Measurements from ENCODE around the gene PLLP. TPM values are rescaled to one million over a fixed set of nuclear protein-coding genes. Genes with fewer than 3 reads are reported as not detected.

The PLLP gene
- total RNA-seq, 4 donors from 2014 or later: 9.0 to 49.1 (median 12.2) TPM

DNA sequence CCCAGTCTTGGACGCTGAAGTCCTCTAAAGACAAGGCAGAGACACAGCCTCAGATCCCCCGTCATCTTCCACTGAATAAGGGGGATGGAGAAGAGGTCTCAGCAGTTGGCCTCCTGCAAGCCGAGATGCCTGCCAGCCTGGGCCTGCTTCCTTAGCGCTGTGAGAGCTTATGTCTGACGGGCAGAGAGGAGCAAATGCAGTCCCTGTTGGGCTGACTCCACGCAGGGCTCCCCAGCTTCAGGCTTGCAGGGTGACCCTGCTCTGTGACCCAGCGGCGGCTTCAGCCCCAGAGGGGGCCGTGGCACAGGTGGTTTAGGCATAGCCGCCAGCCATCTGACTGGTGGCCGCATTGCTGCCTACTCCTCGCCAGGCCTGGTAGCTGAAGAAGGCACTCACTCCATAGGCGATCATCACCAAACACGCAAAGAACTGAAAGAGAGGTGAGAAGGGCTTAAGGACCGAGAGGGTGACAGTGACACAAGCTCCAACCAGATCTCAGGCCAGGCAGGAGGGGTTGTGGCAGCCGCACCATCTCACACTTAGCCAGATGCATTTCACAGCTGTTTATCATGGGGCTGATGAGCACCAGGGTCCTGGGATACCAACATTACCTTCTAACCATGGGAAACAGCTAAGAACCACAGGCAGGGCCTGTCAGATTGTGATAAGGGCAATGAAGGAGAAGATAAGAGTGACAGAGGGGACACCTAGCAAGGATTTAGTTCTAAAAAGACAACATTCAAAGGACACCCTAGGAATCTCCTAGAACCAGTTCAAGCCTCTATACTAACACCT, 27.7 kb downstream of the PLLP start:
- peak; percentile 9 for DNase-seq (ENCODE audit: low spot score)
- no peak for ATAC-seq (ENCODE audit: low FRiP score)
- TF ChIP-seq, protein P1, sequence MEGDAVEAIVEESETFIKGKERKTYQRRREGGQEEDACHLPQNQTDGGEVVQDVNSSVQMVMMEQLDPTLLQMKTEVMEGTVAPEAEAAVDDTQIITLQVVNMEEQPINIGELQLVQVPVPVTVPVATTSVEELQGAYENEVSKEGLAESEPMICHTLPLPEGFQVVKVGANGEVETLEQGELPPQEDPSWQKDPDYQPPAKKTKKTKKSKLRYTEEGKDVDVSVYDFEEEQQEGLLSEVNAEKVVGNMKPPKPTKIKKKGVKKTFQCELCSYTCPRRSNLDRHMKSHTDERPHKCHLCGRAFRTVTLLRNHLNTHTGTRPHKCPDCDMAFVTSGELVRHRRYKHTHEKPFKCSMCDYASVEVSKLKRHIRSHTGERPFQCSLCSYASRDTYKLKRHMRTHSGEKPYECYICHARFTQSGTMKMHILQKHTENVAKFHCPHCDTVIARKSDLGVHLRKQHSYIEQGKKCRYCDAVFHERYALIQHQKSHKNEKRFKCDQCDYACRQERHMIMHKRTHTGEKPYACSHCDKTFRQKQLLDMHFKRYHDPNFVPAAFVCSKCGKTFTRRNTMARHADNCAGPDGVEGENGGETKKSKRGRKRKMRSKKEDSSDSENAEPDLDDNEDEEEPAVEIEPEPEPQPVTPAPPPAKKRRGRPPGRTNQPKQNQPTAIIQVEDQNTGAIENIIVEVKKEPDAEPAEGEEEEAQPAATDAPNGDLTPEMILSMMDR (IDR thresholded peaks at IDR 0.05): no peak

DNA sequence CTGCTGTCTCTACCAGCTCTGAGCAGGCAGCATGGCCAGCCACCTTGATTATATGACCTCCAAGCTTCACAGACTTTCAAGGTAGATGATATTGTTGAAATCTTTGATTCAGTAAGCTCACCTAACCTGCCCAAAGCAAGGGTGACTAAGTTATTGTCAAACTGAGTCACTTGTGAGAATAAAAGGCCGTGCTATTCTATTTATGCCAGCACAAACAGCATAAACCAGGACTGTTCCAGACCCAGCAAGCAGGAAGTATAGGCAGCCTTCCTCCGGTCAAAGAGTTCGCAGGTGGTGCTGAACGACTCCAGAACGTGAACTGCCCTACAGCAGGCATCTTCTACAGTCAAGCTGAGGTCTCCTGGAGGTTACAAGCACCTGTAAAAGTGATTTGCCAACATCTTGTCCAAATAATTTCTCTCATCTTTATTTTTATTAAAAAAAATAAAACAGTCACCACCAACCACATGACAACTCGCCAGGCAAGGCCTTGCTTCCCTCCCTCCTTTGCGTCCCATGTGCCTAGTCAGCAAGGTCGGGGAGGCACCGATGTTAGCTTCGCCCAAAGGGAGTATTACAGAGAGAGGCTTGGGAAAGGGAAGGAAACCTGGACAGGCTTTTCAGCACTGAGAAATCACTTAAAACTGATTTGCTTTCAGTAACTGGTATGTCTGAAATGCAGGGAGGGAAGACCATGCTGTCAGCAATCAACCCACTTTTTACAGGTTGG, 28.6 kb downstream of the PLLP start:
- peak; percentile 5 for DNase-seq (ENCODE audit: low spot score)
- TF ChIP-seq, protein P1 (IDR thresholded peaks at IDR 0.05): no peak
- ATAC-seq (ENCODE audit: low FRiP score): no peak

DNA sequence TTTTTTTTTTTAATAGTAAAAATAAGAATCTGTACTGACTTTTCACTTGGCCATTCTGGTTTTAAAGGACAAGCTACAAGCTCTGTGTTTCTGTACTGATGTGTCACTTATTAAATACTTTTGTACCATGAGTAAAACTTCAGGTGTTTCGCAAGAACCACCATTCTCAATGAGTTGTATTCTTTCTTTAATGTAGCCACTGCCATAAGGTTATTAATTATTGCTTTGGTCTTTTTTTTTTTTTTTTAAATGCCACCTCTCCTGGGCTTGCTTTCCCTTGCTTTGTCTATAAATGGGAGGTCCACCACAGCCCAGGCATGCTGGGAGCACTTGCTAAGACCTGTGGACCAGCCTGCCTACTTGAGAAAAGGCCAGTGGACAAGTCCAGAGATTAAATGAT, 31.0 kb downstream of the PLLP start:
- DNase-seq (ENCODE audit: low spot score) (no peak), ATAC-seq (ENCODE audit: low FRiP score) (no peak)
- TF ChIP-seq, protein P1 (IDR thresholded peaks at IDR 0.05): no peak

DNA sequence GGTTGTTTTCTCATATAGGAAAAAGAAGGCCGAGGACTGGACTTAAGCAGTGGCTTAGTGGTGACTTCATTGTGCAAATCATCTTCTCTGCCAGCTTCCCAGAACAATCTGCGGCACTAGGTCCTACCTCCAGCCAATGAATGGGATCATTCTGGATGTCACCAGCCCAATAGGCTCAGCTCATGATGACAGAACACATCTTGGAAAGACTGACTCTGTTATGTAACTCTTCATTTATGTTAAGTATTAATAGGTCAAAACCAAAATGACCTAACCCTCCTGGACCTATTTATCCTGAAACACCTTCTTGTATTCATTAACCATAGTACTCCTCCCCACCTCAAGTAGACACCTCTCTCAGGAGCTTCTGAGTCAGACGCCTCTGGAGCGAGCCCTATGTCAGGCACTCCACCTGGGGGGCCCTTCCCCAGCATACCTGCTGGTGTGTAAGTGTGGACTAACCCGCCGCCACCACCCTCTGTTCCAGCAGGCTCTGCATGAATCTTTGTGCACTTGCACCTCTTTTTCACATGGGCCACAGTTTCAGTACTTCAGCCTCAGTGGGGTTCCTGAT, 32.2 kb downstream of the PLLP start:
- TF ChIP-seq, protein P1 (IDR thresholded peaks at IDR 0.05): no peak
- no peak for ATAC-seq (ENCODE audit: low FRiP score)
- DNase-seq (ENCODE audit: low spot score): no peak

DNA sequence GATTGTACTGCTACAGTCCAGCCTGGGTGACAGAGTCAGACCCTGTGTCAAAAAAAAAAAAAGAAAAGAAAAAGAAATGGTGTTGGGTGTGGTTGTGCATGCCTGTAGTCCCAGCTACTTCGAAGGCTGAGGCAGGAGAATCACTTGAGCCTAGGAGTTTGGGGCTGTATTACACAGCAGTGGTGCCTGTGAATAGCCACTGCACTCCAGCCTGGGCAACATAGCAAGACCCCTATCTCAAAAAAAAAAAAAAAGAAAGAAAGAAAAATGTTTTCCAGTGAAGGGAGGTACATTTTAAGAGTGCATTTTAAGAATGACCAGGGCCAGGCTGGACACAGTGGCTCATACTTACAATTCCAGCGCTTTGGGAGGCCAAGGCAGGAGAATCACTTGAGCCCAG, 33.1 kb downstream of the PLLP start:
- DNase-seq (ENCODE audit: low spot score) (peak; percentile 3), ATAC-seq (ENCODE audit: low FRiP score) (no peak)
- TF ChIP-seq, protein P1 (IDR thresholded peaks at IDR 0.05): no peak

DNA sequence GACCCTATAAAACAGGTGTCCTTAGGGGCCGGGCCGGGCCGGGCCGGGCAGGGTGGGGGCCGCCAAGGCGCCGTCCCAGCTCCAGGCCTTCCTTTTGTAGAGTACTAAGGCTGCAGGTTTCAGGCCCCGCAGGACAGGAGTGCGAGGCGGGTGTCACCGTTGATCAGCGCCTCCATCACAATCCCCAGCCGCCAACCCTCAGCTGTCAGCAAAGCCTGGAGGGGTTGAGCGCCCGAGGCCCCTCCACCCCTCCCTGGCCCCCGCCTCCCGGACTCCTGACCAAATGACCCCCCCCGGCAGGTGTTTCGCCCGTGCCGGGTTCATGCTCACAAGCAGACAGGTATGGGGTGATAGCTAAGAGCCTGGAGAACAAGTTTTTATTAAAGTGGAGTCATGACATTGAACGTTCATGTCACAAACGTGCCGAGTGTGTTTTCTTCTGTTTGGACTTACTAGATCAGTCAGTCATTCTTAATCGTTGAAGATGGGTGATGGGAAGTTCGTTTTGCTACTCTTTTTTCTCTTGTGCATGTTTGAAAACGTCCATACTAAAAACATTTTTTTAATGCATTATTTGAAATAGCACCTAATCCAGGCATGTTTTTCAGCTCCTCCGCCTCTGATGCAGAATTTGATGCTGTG, 38.9 kb downstream of the PLLP start:
- DNase-seq (ENCODE audit: low spot score): no peak
- ATAC-seq (ENCODE audit: low FRiP score): peak; percentile 41
- TF ChIP-seq, protein P1 (IDR thresholded peaks at IDR 0.05): no peak

Data from omental fat pad (tissue), 4 donors.